ENCODE results near the gene ROBO3.

GRCh38 chr11:124922831-124923230 is 57.6 kb downstream of the ROBO3 start:
- no peak for TF ChIP-seq CTCF (IDR thresholded peaks at IDR 0.05)
- TF ChIP-seq POLR2A (IDR thresholded peaks at IDR 0.05), result no peak

Data from transverse colon (tissue), 3 donors.